ENCODE results near the gene FXYD6. TPM values are rescaled to one million over a fixed set of nuclear protein-coding genes. Genes with fewer than 3 reads are reported as not detected.

Gene FXYD6
- total RNA-seq, 1 donor from 2014 or later, result 57.1 TPM

DNA sequence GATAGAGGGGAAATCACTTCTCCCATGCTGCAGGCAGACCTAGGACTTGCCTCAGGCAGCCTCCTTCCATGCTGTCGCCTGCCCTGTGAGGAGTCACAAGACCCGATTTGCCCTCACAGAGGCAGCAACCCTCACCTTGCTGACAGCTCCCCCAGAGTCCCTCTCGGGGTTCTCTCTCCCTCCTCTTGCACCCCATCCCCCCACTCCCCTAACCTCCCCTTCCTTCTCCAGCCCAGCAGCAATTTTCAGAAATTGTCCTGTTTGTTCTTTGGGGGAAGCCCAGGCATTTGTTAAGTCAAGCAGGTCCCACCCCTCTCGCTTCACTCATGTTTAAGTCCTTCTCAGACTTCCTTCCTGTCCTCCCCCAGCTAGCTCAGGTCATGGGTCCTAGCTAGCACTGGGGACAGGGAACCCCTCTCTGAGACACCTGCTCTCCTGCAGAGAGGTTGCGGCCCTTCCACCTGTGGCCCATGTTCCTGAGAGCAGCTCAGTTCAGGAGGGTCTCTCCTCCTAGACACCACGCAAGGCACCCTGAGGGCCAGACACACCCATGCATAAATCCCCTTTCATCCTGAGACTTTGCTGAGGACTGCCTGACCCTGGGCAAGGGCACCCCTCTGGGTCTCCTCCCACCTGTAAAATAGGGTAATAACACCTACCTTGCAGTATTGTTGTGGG is 45.6 kb downstream of the FXYD6 start:
- TF ChIP-seq, protein P1, sequence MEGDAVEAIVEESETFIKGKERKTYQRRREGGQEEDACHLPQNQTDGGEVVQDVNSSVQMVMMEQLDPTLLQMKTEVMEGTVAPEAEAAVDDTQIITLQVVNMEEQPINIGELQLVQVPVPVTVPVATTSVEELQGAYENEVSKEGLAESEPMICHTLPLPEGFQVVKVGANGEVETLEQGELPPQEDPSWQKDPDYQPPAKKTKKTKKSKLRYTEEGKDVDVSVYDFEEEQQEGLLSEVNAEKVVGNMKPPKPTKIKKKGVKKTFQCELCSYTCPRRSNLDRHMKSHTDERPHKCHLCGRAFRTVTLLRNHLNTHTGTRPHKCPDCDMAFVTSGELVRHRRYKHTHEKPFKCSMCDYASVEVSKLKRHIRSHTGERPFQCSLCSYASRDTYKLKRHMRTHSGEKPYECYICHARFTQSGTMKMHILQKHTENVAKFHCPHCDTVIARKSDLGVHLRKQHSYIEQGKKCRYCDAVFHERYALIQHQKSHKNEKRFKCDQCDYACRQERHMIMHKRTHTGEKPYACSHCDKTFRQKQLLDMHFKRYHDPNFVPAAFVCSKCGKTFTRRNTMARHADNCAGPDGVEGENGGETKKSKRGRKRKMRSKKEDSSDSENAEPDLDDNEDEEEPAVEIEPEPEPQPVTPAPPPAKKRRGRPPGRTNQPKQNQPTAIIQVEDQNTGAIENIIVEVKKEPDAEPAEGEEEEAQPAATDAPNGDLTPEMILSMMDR (IDR thresholded peaks at IDR 0.05; ENCODE audit: partially characterized antibody, unreplicated experiment), result no peak
- H3K4me3 Mint-ChIP-seq (ENCODE audit: unreplicated experiment), result no peak overlapping the region
- no peaks in the 10 kb centered on the region for H3K36me3 Mint-ChIP-seq (ENCODE audit: unreplicated experiment)
- DNase-seq, result peak; percentile 16
- peaks cover 13% of the 10 kb centered on the region for H3K27me3 Mint-ChIP-seq (ENCODE audit: unreplicated experiment)
- H3K4me1 Mint-ChIP-seq (ENCODE audit: low read depth, unreplicated experiment), result no peaks in the 10 kb centered on the region
- peaks cover 6% of the 10 kb centered on the region for H3K9me3 Mint-ChIP-seq (ENCODE audit: unreplicated experiment)
- H3K27ac Mint-ChIP-seq (ENCODE audit: unreplicated experiment), result no peak overlapping the region

DNA sequence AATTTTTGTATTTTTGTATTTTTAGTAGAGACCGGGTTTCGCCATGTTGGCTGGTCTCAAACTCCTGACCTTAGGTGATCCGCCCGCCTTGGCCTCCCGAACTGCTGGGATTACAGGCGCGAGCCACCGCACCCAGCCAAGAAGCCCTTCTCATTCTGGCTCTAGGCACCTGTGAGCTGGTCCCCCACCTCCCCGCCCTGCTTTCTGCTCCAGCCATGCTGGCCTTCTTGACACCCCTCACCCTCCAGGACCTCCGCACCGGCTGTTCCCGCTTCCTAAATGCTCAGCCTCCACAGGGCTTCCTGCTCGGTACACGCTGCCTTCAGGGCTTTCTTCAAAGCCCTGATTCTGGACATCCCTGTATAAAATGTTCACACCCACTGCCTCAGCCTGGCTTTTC is 46.4 kb downstream of the FXYD6 start:
- Mint-ChIP-seq H3K9me3 (ENCODE audit: unreplicated experiment) (peaks cover 6% of the 10 kb centered on the region), H3K27me3 (ENCODE audit: unreplicated experiment) (peaks cover 16% of the 10 kb centered on the region), H3K4me1 (ENCODE audit: low read depth, unreplicated experiment) (peaks cover 3% of the 10 kb centered on the region), H3K27ac (ENCODE audit: unreplicated experiment) (no peak overlapping the region), H3K36me3 (ENCODE audit: unreplicated experiment) (no peaks in the 10 kb centered on the region), H3K4me3 (ENCODE audit: unreplicated experiment) (no peak overlapping the region)
- TF ChIP-seq, protein P1 (IDR thresholded peaks at IDR 0.05; ENCODE audit: partially characterized antibody, unreplicated experiment), result no peak
- peak; percentile 12 for DNase-seq

DNA sequence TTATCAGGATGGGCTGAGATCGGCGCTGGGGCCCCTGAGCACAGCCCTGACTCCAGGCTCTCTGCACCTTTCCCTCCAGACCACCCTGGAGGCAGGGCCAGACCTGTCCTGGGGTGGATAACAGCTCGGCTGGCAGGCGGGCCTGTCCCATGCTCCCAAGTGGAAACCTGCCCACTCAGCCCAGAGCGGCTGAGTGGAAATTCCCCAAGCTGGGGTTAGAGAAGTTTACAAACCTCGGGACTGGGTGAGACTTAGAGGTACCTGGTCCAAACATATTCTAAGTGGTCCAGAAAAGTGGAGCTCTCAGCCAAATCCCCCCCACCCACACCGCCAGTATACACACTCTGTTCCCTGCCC is 47.1 kb downstream of the FXYD6 start:
- Mint-ChIP-seq H3K27me3 (ENCODE audit: unreplicated experiment) (peaks cover 16% of the 10 kb centered on the region), H3K27ac (ENCODE audit: unreplicated experiment) (no peak overlapping the region), H3K4me3 (ENCODE audit: unreplicated experiment) (no peak overlapping the region), H3K9me3 (ENCODE audit: unreplicated experiment) (peaks cover 6% of the 10 kb centered on the region), H3K36me3 (ENCODE audit: unreplicated experiment) (no peaks in the 10 kb centered on the region), H3K4me1 (ENCODE audit: low read depth, unreplicated experiment) (peaks cover 4% of the 10 kb centered on the region)
- no peak for DNase-seq
- TF ChIP-seq, protein P1 (IDR thresholded peaks at IDR 0.05; ENCODE audit: partially characterized antibody, unreplicated experiment), result no peak

DNA sequence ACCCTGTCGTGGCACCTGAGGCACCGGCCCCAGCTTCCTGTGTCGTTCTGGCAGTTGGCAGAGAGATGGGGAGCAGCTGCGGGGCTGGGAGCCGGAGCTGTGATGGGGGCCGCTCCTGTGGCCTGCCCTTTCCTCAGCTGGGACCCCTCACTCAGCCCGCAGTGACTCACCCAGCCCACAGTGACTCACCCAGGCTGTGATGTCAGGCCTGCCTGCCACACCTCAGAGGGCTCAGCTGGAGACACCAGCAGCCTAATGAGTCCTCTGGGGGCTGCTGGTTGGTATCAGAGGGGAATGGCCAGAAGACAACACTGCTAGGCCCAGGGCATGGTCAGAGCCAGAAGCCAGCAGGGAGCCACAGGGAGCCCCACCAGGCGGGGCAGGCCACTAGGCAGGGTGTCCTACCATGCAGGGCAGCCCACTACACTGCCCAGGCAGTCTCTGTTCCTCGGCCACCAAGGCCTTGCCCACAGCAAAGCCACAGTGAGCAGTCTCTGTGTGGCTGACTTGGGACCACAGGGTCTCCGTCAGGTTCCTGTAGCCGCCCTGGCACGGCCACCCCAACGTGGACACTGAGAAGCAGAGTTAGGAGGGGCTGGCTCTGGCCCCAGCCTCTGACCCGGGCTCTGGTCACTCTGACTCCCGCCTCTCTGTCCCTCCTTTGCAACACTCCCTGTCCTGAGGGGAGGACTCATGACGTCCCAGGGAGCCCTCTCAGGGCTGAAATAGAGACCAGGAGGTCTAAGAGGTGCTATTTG is 47.7 kb downstream of the FXYD6 start:
- TF ChIP-seq, protein P1 (IDR thresholded peaks at IDR 0.05; ENCODE audit: partially characterized antibody, unreplicated experiment), result no peak
- no peak overlapping the region for H3K4me3 Mint-ChIP-seq (ENCODE audit: unreplicated experiment)
- peak; percentile 75 for DNase-seq
- peaks cover 9% of the 10 kb centered on the region for H3K4me1 Mint-ChIP-seq (ENCODE audit: low read depth, unreplicated experiment)
- H3K36me3 Mint-ChIP-seq (ENCODE audit: unreplicated experiment), result no peaks in the 10 kb centered on the region
- H3K27me3 Mint-ChIP-seq (ENCODE audit: unreplicated experiment), result peaks cover 15% of the 10 kb centered on the region
- no peak overlapping the region for H3K27ac Mint-ChIP-seq (ENCODE audit: unreplicated experiment)
- H3K9me3 Mint-ChIP-seq (ENCODE audit: unreplicated experiment), result peaks cover 6% of the 10 kb centered on the region

All from glutamatergic neuron (in vitro differentiated cells).